ENCODE measurements around the gene CCDC82.

The CCDC82 gene

GRCh38 chr11:96303980-96304379 lies 85.7 kb downstream of the CCDC82 start:
- no peak for TF ChIP-seq CTCF (IDR thresholded peaks at IDR 0.05; ENCODE audit: control insufficient read depth, extremely low read depth, insufficient read depth)
- H3K4me3 ChIP-seq (ENCODE audit: low read depth, low read length): no peak overlapping the region
- no peak for DNase-seq (ENCODE audit: low read depth)

- no peak overlapping the region for H3K4me3 ChIP-seq (ENCODE audit: low read depth, low read length)
- DNase-seq (ENCODE audit: low read depth): no peak
- TF ChIP-seq CTCF (IDR thresholded peaks at IDR 0.05; ENCODE audit: control insufficient read depth, extremely low read depth, insufficient read depth): no peak
Measured at GRCh38 chr11:96303064-96303463, 86.6 kb downstream of the CCDC82 start.

All from LNCaP clone FGC (cell line).